CD14-positive monocyte (primary cell): Measurements from ENCODE around the gene CYP39A1. TPM values are rescaled to one million over a fixed set of nuclear protein-coding genes. Genes with fewer than 3 reads are reported as not detected.

Experiments used
- DNase-seq, 3 donors: peaks; one replicate each; pipeline ENCODE4 v3.0.0-alpha.2; 2011 to 2022
- H2AFZ ChIP-seq: 2 replicates; pipeline ENCODE4 v1.6.0; 2012; ENCODE audit warnings: mild to moderate bottlenecking, low read depth, low read length, inconsistent platforms; ENCODE audit not compliant: insufficient read depth, poor library complexity, severe bottlenecking
- H3K27ac ChIP-seq, 2 donors: 1 replicate in 1 of 2; 2 replicates in 1 of 2; pipeline ENCODE4 v1.5.1; 2012 to 2013; ENCODE audit warnings: low read length in 2 of 2, control low read depth in 1 of 2, inconsistent platforms in 1 of 2, low read depth in 1 of 2, mild to moderate bottlenecking in 1 of 2
- H3K27me3 ChIP-seq, 2 donors: one replicate each; pipeline versions ENCODE4 v1.6.0 to v1.6.1; 2011 to 2013; ENCODE audit warnings: low read length in 2 of 2; ENCODE audit not compliant: control insufficient read depth in 2 of 2, insufficient read depth in 2 of 2
- H3K36me3 ChIP-seq, 2 donors: replicated peaks in 1 of 2; 1 replicate in 1 of 2; 2 replicates in 1 of 2; pipeline versions ENCODE4 v1.5.1 to v1.6.1; 2012 to 2013; ENCODE audit warnings: low read length in 2 of 2, control low read depth in 1 of 2, inconsistent platforms in 1 of 2, mild to moderate bottlenecking in 1 of 2; ENCODE audit not compliant: insufficient read depth in 2 of 2, control insufficient read depth in 1 of 2
- H3K4me1 ChIP-seq, 2 donors: 1 replicate in 1 of 2; 2 replicates in 1 of 2; pipeline versions ENCODE4 v1.5.1 to v1.6.1; 2012 to 2013; ENCODE audit warnings: low read length in 2 of 2, control low read depth in 1 of 2, inconsistent platforms in 1 of 2, mild to moderate bottlenecking in 1 of 2, moderate library complexity in 1 of 2; ENCODE audit not compliant: insufficient read depth in 2 of 2, control insufficient read depth in 1 of 2
- H3K4me2 ChIP-seq: replicated peaks from 2 replicates; pipeline ENCODE3; 2012; ENCODE audit warnings: low read length, moderate library complexity, mild to moderate bottlenecking; ENCODE audit not compliant: poor library complexity, severe bottlenecking; ENCODE audit errors: extremely low read depth
- H3K4me3 ChIP-seq, 3 experiments: fragments of 200-600 bp in 1 of 3; sonication (generic) in 1 of 3; replicated peaks in 1 of 3; 1 replicate in 2 of 3; 2 replicates in 1 of 3; pipeline ENCODE4 v1.5.1; 2011 to 2013; ENCODE audit warnings: low read length in 3 of 3, mild to moderate bottlenecking in 3 of 3, control low read depth in 2 of 3, low read depth in 2 of 3, inconsistent platforms in 1 of 3, moderate library complexity in 1 of 3
- H3K79me2 ChIP-seq: 2 replicates; pipeline ENCODE4 v1.6.0; 2012; ENCODE audit warnings: mild to moderate bottlenecking, control low read depth, inconsistent platforms, low read length, moderate library complexity; ENCODE audit not compliant: insufficient read depth
- H3K9ac ChIP-seq: 2 replicates; pipeline ENCODE4 v1.6.0; 2017; ENCODE audit warnings: low read length, mild to moderate bottlenecking; ENCODE audit not compliant: insufficient read depth, poor library complexity, severe bottlenecking
- H3K9me3 ChIP-seq, 2 donors: replicated peaks in 1 of 2; 1 replicate in 1 of 2; 2 replicates in 1 of 2; pipeline versions ENCODE4 v1.5.1 to v1.6.1; 2012 to 2013; ENCODE audit warnings: low read length in 2 of 2, control low read depth in 1 of 2; ENCODE audit not compliant: control insufficient read depth in 1 of 2, insufficient read depth in 1 of 2
- H4K20me1 ChIP-seq: 2 replicates; pipeline ENCODE4 v1.6.0; 2012; ENCODE audit warnings: mild to moderate bottlenecking, low read length, control low read depth, moderate library complexity; ENCODE audit not compliant: insufficient read depth
- H3K27ac Mint-ChIP-seq, 7 donors: one replicate each; pipeline ENCODE4 v1.8.0; 2020; ENCODE audit warnings: mild to moderate bottlenecking in 7 of 7, mixed read lengths in 7 of 7, moderate library complexity in 6 of 7, inconsistent platforms in 2 of 7
- H3K27me3 Mint-ChIP-seq, 3 donors: one replicate each; pipeline ENCODE4 v1.8.0; 2021 to 2022; ENCODE audit warnings: low read depth in 3 of 3, mild to moderate bottlenecking in 3 of 3, mixed read lengths in 3 of 3, moderate library complexity in 3 of 3, inconsistent platforms in 1 of 3
- H3K36me3 Mint-ChIP-seq, 2 donors: one replicate each; pipeline ENCODE4 v1.8.0; 2020; ENCODE audit warnings: mixed read lengths in 2 of 2, inconsistent platforms in 1 of 2, mild to moderate bottlenecking in 1 of 2
- H3K4me1 Mint-ChIP-seq: one replicate; pipeline ENCODE4 v1.8.0; 2020; ENCODE audit warnings: mild to moderate bottlenecking, mixed read lengths
- H3K4me3 Mint-ChIP-seq, 2 donors: one replicate each; pipeline ENCODE4 v1.8.0; 2020; ENCODE audit warnings: mild to moderate bottlenecking in 2 of 2, mixed read lengths in 2 of 2, moderate library complexity in 1 of 2
- H3K9me3 Mint-ChIP-seq, 7 donors: one replicate each; pipeline ENCODE4 v1.8.0; 2020 to 2022; ENCODE audit warnings: mixed read lengths in 7 of 7, mild to moderate bottlenecking in 6 of 7, moderate library complexity in 6 of 7, inconsistent platforms in 2 of 7
- whole genome bisulfite sequencing: methylation state at CpG from one replicate; pipeline ENCODE4 v1.1.5; 2013; ENCODE audit warnings: missing lambda C conversion rate; ENCODE audit not compliant: insufficient coverage; 5-methylcytosine and 5-hydroxymethylcytosine counted together
- intact Hi-C, 2 donors: fragments of 100-400 bp; cut with micrococcal nuclease; formaldehyde crosslinking; loops; one replicate each; pipeline versions ENCODE4 v1.15.0 to v1.15.1; 2023
- polyA plus RNA-seq, 3 donors: library from polyadenylated mRNA; depleted of rRNA in 1 of 3; unstranded in 2 of 3; stranded (reverse) in 1 of 3; fragments of 300-500 nt in 2 of 3; fragments of >200 nt in 1 of 3; fragmentation: Illumina TruSeq in 2 of 3; gene quantifications; 1 replicate in 2 of 3; 2 replicates in 1 of 3; pipeline ENCODE4 v1.2.3, GENCODE V29; 2012 to 2021
- TF ChIP-seq, protein P1 (sequence below): fragments of 200-600 bp; IDR thresholded peaks from one replicate; pipeline ENCODE4 v1.8.0; 2022; ENCODE audit warnings: antibody characterized with exemption, mild to moderate bottlenecking

CYP39A1 gene
- polyA plus RNA-seq, 3 donors, result not detected

DNA sequence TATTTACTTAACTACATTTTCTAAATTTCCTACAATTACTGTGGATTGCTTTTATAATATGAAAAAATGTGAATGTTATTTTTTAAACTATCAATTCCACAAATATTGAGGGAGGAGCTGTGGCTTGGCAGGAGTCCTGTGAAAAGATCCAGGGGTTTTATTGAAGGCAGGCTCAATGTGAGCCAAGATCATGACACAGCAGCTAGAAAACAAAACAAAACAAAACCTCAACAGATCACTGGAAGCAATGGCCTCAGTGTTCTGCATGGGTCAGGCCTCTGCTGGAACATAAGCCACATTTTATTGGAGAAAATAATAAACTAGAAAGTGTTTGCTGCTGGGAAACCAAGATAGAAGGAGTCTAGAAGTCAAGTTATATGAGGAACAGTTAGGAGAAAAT, 142.0 kb downstream of the CYP39A1 start:
- Mint-ChIP-seq H3K27ac (no peak overlapping the region), H3K9me3 (no peaks in the 10 kb centered on the region), H3K27me3 (peaks cover 0 to 1% (median 1%) of the 10 kb centered on the region in 3 donors), H3K4me1 (no peaks in the 10 kb centered on the region), H3K36me3 (no peaks in the 10 kb centered on the region), H3K4me3 (no peak overlapping the region)
- no peaks in the 10 kb centered on the region for H3K79me2 ChIP-seq
- no peak overlapping the region for H3K4me2 ChIP-seq
- no peaks in the 10 kb centered on the region for H3K27me3 ChIP-seq
- no peak for DNase-seq
- no peaks in the 10 kb centered on the region for H4K20me1 ChIP-seq
- H3K4me1 ChIP-seq, result no peaks in the 10 kb centered on the region
- no peaks in the 10 kb centered on the region for H3K9me3 ChIP-seq
- no peak overlapping the region for H2AFZ ChIP-seq
- intact Hi-C loops, result no loop called here
- no peak overlapping the region for H3K4me3 ChIP-seq
- H3K27ac ChIP-seq, result no peak overlapping the region
- H3K36me3 ChIP-seq, result no peaks in the 10 kb centered on the region
- no peak overlapping the region for H3K9ac ChIP-seq
- TF ChIP-seq, protein P1, sequence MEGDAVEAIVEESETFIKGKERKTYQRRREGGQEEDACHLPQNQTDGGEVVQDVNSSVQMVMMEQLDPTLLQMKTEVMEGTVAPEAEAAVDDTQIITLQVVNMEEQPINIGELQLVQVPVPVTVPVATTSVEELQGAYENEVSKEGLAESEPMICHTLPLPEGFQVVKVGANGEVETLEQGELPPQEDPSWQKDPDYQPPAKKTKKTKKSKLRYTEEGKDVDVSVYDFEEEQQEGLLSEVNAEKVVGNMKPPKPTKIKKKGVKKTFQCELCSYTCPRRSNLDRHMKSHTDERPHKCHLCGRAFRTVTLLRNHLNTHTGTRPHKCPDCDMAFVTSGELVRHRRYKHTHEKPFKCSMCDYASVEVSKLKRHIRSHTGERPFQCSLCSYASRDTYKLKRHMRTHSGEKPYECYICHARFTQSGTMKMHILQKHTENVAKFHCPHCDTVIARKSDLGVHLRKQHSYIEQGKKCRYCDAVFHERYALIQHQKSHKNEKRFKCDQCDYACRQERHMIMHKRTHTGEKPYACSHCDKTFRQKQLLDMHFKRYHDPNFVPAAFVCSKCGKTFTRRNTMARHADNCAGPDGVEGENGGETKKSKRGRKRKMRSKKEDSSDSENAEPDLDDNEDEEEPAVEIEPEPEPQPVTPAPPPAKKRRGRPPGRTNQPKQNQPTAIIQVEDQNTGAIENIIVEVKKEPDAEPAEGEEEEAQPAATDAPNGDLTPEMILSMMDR, result no peak

DNA sequence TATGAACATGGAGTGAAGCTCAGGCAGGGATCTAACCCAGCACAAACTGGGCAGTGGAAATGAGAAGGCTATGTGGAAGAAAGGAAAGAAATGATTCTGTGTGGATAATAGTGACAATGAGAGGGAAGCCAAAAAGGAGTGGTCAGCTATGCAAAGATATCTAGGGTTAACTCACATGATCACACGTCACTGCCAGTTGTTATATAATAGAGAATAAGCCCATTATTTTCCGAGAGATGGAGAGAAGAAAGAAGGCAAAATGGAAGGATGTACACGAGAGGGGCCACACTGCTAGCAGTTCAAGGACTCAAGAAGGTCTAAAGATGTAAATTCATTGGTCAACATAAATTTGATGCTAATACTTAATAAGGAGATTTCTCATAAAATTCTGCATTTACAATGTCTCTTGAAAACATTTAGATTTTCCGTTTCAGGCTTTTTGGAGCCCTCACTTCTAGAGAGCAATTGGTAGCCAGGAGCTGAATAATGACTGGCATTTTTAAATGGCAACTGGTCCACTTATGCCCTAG, 142.6 kb downstream of the CYP39A1 start:
- Histone ChIP-seq H3K9ac (no peak overlapping the region), H3K36me3 (no peaks in the 10 kb centered on the region), H3K4me2 (no peak overlapping the region), H2AFZ (no peak overlapping the region), H3K9me3 (no peaks in the 10 kb centered on the region), H4K20me1 (no peaks in the 10 kb centered on the region), H3K4me1 (no peaks in the 10 kb centered on the region), H3K27me3 (no peaks in the 10 kb centered on the region), H3K27ac (no peak overlapping the region), H3K4me3 (no peak overlapping the region), H3K79me2 (no peaks in the 10 kb centered on the region)
- no peak overlapping the region for H3K27ac Mint-ChIP-seq
- H3K9me3 Mint-ChIP-seq, result peaks cover 0 to 4% (median 0%) of the 10 kb centered on the region in 7 donors
- H3K36me3 Mint-ChIP-seq, result no peaks in the 10 kb centered on the region
- WGBS, result no CpG with 5 or more reads among the region's 4 CpGs
- no peaks in the 10 kb centered on the region for H3K4me1 Mint-ChIP-seq
- no peak overlapping the region for H3K4me3 Mint-ChIP-seq
- intact Hi-C loops, result no loop called here
- peaks cover 0 to 1% (median 0%) of the 10 kb centered on the region in 3 donors for H3K27me3 Mint-ChIP-seq
- DNase-seq, result no peak
- TF ChIP-seq, protein P1, result no peak
